ENCODE results near the gene TMCO6.

The TMCO6 gene

GRCh38 chr5:140631036-140631417, 8.2 kb upstream of the TMCO6 start:
- no peak overlapping the region for H3K4me2 ChIP-seq (ENCODE audit: low read length)
- DNase-seq = no peak
- H3K79me1 ChIP-seq (ENCODE audit: low read length) = no peaks in the 10 kb centered on the region
- H2BK120ac ChIP-seq (ENCODE audit: low read depth, low read length) = no peak overlapping the region
- H3K36me3 ChIP-seq (ENCODE audit: control insufficient read depth, insufficient read depth, low read length) = no peaks in the 10 kb centered on the region
- no peak overlapping the region for H3K4me3 ChIP-seq (ENCODE audit: low read length)
- no peaks in the 10 kb centered on the region for H3K27me3 ChIP-seq (ENCODE audit: insufficient read depth, low read length, poor library complexity)
- H3K4ac ChIP-seq (ENCODE audit: low read depth, low read length) = no peak overlapping the region
- WGBS (ENCODE audit: extremely low coverage, insufficient coverage, low lambda C conversion rate) = no CpG with 5 or more reads among the region's 4 CpGs
- no peak overlapping the region for H2BK5ac ChIP-seq (ENCODE audit: low read length)
- H3K27ac ChIP-seq (ENCODE audit: low read depth, low read length) = no peak overlapping the region
- no peak overlapping the region for H3K23ac ChIP-seq (ENCODE audit: low read length)
- no peak overlapping the region for H3K9ac ChIP-seq (ENCODE audit: low read length)
- H2BK15ac ChIP-seq (replicated peaks; ENCODE audit: low read depth) = no peak overlapping the region
- H4K8ac ChIP-seq (ENCODE audit: low read depth, low read length) = no peak overlapping the region
- no peaks in the 10 kb centered on the region for H3K79me2 ChIP-seq (ENCODE audit: control insufficient read depth, insufficient read depth, low read length)
- no peak overlapping the region for H3K18ac ChIP-seq (ENCODE audit: low read length)
- no peak overlapping the region for H3K56ac ChIP-seq (ENCODE audit: low read length)
- no peak overlapping the region for H4K5ac ChIP-seq (ENCODE audit: low read length)
- no peak overlapping the region for H2AK5ac ChIP-seq (ENCODE audit: low read length)
- H3K4me1 ChIP-seq (ENCODE audit: control insufficient read depth, low read depth, low read length) = no peaks in the 10 kb centered on the region

GRCh38 chr5:140631831-140632365, 7.4 kb upstream of the TMCO6 start:
- Histone ChIP-seq H3K4me1 (ENCODE audit: control insufficient read depth, low read depth, low read length) (no peaks in the 10 kb centered on the region), H3K4me2 (ENCODE audit: low read length) (no peak overlapping the region), H3K27ac (ENCODE audit: low read depth, low read length) (no peak overlapping the region), H4K8ac (ENCODE audit: low read depth, low read length) (no peak overlapping the region), H3K56ac (ENCODE audit: low read length) (no peak overlapping the region), H4K5ac (ENCODE audit: low read length) (no peak overlapping the region), H2BK15ac (replicated peaks; ENCODE audit: low read depth) (no peak overlapping the region), H2BK120ac (ENCODE audit: low read depth, low read length) (no peak overlapping the region), H3K4ac (ENCODE audit: low read depth, low read length) (no peak overlapping the region), H2BK5ac (ENCODE audit: low read length) (no peak overlapping the region), H3K23ac (ENCODE audit: low read length) (no peak overlapping the region), H3K27me3 (ENCODE audit: insufficient read depth, low read length, poor library complexity) (no peaks in the 10 kb centered on the region), H3K36me3 (ENCODE audit: control insufficient read depth, insufficient read depth, low read length) (no peaks in the 10 kb centered on the region), H3K79me1 (ENCODE audit: low read length) (no peaks in the 10 kb centered on the region), H3K79me2 (ENCODE audit: control insufficient read depth, insufficient read depth, low read length) (no peaks in the 10 kb centered on the region), H2AK5ac (ENCODE audit: low read length) (no peak overlapping the region), H3K4me3 (ENCODE audit: low read length) (no peak overlapping the region), H3K9ac (ENCODE audit: low read length) (no peak overlapping the region), H3K18ac (ENCODE audit: low read length) (no peak overlapping the region)
- DNase-seq = no peak
- no CpG with 5 or more reads among the region's 36 CpGs for WGBS (ENCODE audit: extremely low coverage, insufficient coverage, low lambda C conversion rate)

GRCh38 chr5:140632366-140633020, 6.8 kb upstream of the TMCO6 start:
- Histone ChIP-seq H3K79me1 (ENCODE audit: low read length) (no peaks in the 10 kb centered on the region), H2BK120ac (ENCODE audit: low read depth, low read length) (no peak overlapping the region), H3K9ac (ENCODE audit: low read length) (no peak overlapping the region), H3K4me3 (ENCODE audit: low read length) (no peak overlapping the region), H2BK15ac (replicated peaks; ENCODE audit: low read depth) (no peak overlapping the region), H3K18ac (ENCODE audit: low read length) (no peak overlapping the region), H3K4me2 (ENCODE audit: low read length) (no peak overlapping the region), H3K56ac (ENCODE audit: low read length) (no peak overlapping the region), H3K27me3 (ENCODE audit: insufficient read depth, low read length, poor library complexity) (no peaks in the 10 kb centered on the region), H2BK5ac (ENCODE audit: low read length) (no peak overlapping the region), H3K4me1 (ENCODE audit: control insufficient read depth, low read depth, low read length) (no peaks in the 10 kb centered on the region), H3K36me3 (ENCODE audit: control insufficient read depth, insufficient read depth, low read length) (no peaks in the 10 kb centered on the region), H4K8ac (ENCODE audit: low read depth, low read length) (no peak overlapping the region), H2AK5ac (ENCODE audit: low read length) (no peak overlapping the region), H3K79me2 (ENCODE audit: control insufficient read depth, insufficient read depth, low read length) (no peaks in the 10 kb centered on the region), H3K23ac (ENCODE audit: low read length) (no peak overlapping the region), H3K4ac (ENCODE audit: low read depth, low read length) (no peak overlapping the region), H4K5ac (ENCODE audit: low read length) (no peak overlapping the region), H3K27ac (ENCODE audit: low read depth, low read length) (no peak overlapping the region)
- no CpG with 5 or more reads among the region's 51 CpGs for WGBS (ENCODE audit: extremely low coverage, insufficient coverage, low lambda C conversion rate)
- DNase-seq = no peak

- no peak within 1 kb of the TSS for H2BK15ac ChIP-seq (replicated peaks; ENCODE audit: low read depth)
Measured at GRCh38 chr5:140633021-140633471, 6.2 kb upstream of the TMCO6 start, which contains the start of gene CD14. Gene CD14, minus strand, starts transcription at chr5:140633175. Its CDS starts 104 bp downstream, at chr5:140633071.

GRCh38 chr5:140633501-140633900, 5.8 kb upstream of the TMCO6 start:
- H2BK5ac ChIP-seq (ENCODE audit: low read length) = no peak overlapping the region
- no CpG with 5 or more reads among the region's 2 CpGs for WGBS (ENCODE audit: extremely low coverage, insufficient coverage, low lambda C conversion rate)
- H3K4me3 ChIP-seq (ENCODE audit: low read length) = no peak overlapping the region

More at GRCh38 chr5:140633021-140633471, 6.2 kb upstream of the TMCO6 start, which contains the start of gene CD14:
- Histone ChIP-seq H3K79me2 (ENCODE audit: control insufficient read depth, insufficient read depth, low read length) (no peaks in the 10 kb centered on the region), H3K36me3 (ENCODE audit: control insufficient read depth, insufficient read depth, low read length) (no peaks in the 10 kb centered on the region), H3K4me3 (ENCODE audit: low read length) (no peak within 1 kb of the TSS), H4K5ac (ENCODE audit: low read length) (no peak within 1 kb of the TSS), H3K27ac (ENCODE audit: low read depth, low read length) (no peak within 1 kb of the TSS), H3K27me3 (ENCODE audit: insufficient read depth, low read length, poor library complexity) (no peaks in the 10 kb centered on the region), H3K79me1 (ENCODE audit: low read length) (no peaks in the 10 kb centered on the region), H3K18ac (ENCODE audit: low read length) (no peak within 1 kb of the TSS), H2AK5ac (ENCODE audit: low read length) (no peak within 1 kb of the TSS), H3K4me1 (ENCODE audit: control insufficient read depth, low read depth, low read length) (no peaks in the 10 kb centered on the region), H3K4me2 (ENCODE audit: low read length) (no peak within 1 kb of the TSS), H2BK120ac (ENCODE audit: low read depth, low read length) (no peak within 1 kb of the TSS), H4K8ac (ENCODE audit: low read depth, low read length) (no peak within 1 kb of the TSS), H3K56ac (ENCODE audit: low read length) (no peak within 1 kb of the TSS), H3K4ac (ENCODE audit: low read depth, low read length) (no peak within 1 kb of the TSS), H3K9ac (ENCODE audit: low read length) (no peak within 1 kb of the TSS), H3K23ac (ENCODE audit: low read length) (no peak within 1 kb of the TSS), H2BK5ac (ENCODE audit: low read length) (no peak within 1 kb of the TSS)
- no CpG with 5 or more reads among the region's 16 CpGs for WGBS (ENCODE audit: extremely low coverage, insufficient coverage, low lambda C conversion rate)
- no peak for DNase-seq

More at GRCh38 chr5:140633501-140633900, 5.8 kb upstream of the TMCO6 start:
- Histone ChIP-seq H2AK5ac (ENCODE audit: low read length) (no peak overlapping the region), H3K27me3 (ENCODE audit: insufficient read depth, low read length, poor library complexity) (no peaks in the 10 kb centered on the region), H3K36me3 (ENCODE audit: control insufficient read depth, insufficient read depth, low read length) (no peaks in the 10 kb centered on the region), H4K5ac (ENCODE audit: low read length) (no peak overlapping the region), H3K4ac (ENCODE audit: low read depth, low read length) (no peak overlapping the region), H3K4me2 (ENCODE audit: low read length) (no peak overlapping the region), H3K79me2 (ENCODE audit: control insufficient read depth, insufficient read depth, low read length) (no peaks in the 10 kb centered on the region), H4K8ac (ENCODE audit: low read depth, low read length) (no peak overlapping the region), H2BK120ac (ENCODE audit: low read depth, low read length) (no peak overlapping the region), H2BK15ac (replicated peaks; ENCODE audit: low read depth) (no peak overlapping the region), H3K4me1 (ENCODE audit: control insufficient read depth, low read depth, low read length) (no peaks in the 10 kb centered on the region), H3K27ac (ENCODE audit: low read depth, low read length) (no peak overlapping the region), H3K9ac (ENCODE audit: low read length) (no peak overlapping the region), H3K79me1 (ENCODE audit: low read length) (no peaks in the 10 kb centered on the region), H3K56ac (ENCODE audit: low read length) (no peak overlapping the region), H3K18ac (ENCODE audit: low read length) (no peak overlapping the region), H3K23ac (ENCODE audit: low read length) (no peak overlapping the region)
- DNase-seq = no peak

All from mesendoderm (in vitro differentiated cells).